ENCODE measurements around the gene PTPRG.

PTPRG gene

GRCh38 chr3:61608711-61609110, 47.3 kb downstream of the PTPRG start:
- no peak overlapping the region for H3K27ac ChIP-seq
- TF ChIP-seq ZFX (IDR thresholded peaks at IDR 0.05), result no peak
- TF ChIP-seq CTCF (conservative IDR thresholded peaks at IDR 0.05), result no peak

GRCh38 chr3:61610316-61610715, 48.9 kb downstream of the PTPRG start:
- TF ChIP-seq CTCF (conservative IDR thresholded peaks at IDR 0.05) (no peak), ZFX (IDR thresholded peaks at IDR 0.05) (no peak)
- H3K27ac ChIP-seq, result peak overlapping the region; percentile 62; the same call in 1 of the 2 replicates

GRCh38 chr3:61612211-61613194, 51.1 kb downstream of the PTPRG start:
- H3K27ac ChIP-seq, result no peak overlapping the region
- TF ChIP-seq CTCF (conservative IDR thresholded peaks at IDR 0.05) (no peak), ZFX (IDR thresholded peaks at IDR 0.05) (no peak)

- TF ChIP-seq ZFX (IDR thresholded peaks at IDR 0.05) (no peak), CTCF (conservative IDR thresholded peaks at IDR 0.05) (no peak)
- H3K27ac ChIP-seq, result no peak overlapping the region
These were observed 52.3 kb downstream of the PTPRG start for GRCh38 chr3:61613666-61614065.

- no peak for TF ChIP-seq ZFX (IDR thresholded peaks at IDR 0.05)
- no peak for TF ChIP-seq CTCF (conservative IDR thresholded peaks at IDR 0.05)
- H3K27ac ChIP-seq, result no peak overlapping the region
These were observed 54.3 kb downstream of the PTPRG start for GRCh38 chr3:61615643-61616042.

GRCh38 chr3:61616586-61616985, 55.2 kb downstream of the PTPRG start:
- H3K27ac ChIP-seq, result no peak overlapping the region
- TF ChIP-seq CTCF (conservative IDR thresholded peaks at IDR 0.05), result no peak
- TF ChIP-seq ZFX (IDR thresholded peaks at IDR 0.05), result no peak

GRCh38 chr3:61617041-61617440, 55.7 kb downstream of the PTPRG start:
- H3K27ac ChIP-seq, result no peak overlapping the region
- TF ChIP-seq CTCF (conservative IDR thresholded peaks at IDR 0.05) (no peak), ZFX (IDR thresholded peaks at IDR 0.05) (no peak)
